HTR-8/SVneo (cell line): ENCODE results near the gene FGF12.
"Not testable (repeated sequence)": the region's sequence is repeated elsewhere in the genome, so short reads cannot be mapped to it uniquely, and the experiment has no call there.

Experiments used
- DNase-seq: peaks from one replicate; pipeline ENCODE4 v3.0.0; 2011; ENCODE audit warnings: low spot score, mixed read lengths; ENCODE audit not compliant: insufficient read length
- FAIRE-seq: peaks from 2 replicates; lab custom pipeline; 2011; peaks lifted over from hg19 to GRCh38; lab: Jason Lieb, UNC

FGF12 gene

GRCh38 chr3:192608726-192609600, 118.4 kb downstream of the FGF12 start:
- DNase-seq (no peak), FAIRE-seq (no peak)

- DNase-seq (no peak), FAIRE-seq (no peak)
Measured at GRCh38 chr3:192607798-192608197, 119.5 kb downstream of the FGF12 start.

- no peak for DNase-seq
- FAIRE-seq = no peak
Measured at GRCh38 chr3:192597913-192598312, 129.4 kb downstream of the FGF12 start.

- DNase-seq (no peak), FAIRE-seq (no peak)
Measured at GRCh38 chr3:192597506-192597905, 129.8 kb downstream of the FGF12 start.

GRCh38 chr3:192578729-192579128, 148.6 kb downstream of the FGF12 start:
- DNase-seq (no peak), FAIRE-seq (no peak)

GRCh38 chr3:192577811-192578210, 149.5 kb downstream of the FGF12 start:
- DNase-seq (no peak), FAIRE-seq (no peak)

GRCh38 chr3:192577271-192577670, 150.1 kb downstream of the FGF12 start:
- FAIRE-seq = no peak
- DNase-seq = no peak

- not testable (repeated sequence) for FAIRE-seq, DNase-seq
Measured at GRCh38 chr3:192576704-192577103, 150.6 kb downstream of the FGF12 start.

- DNase-seq (no peak), FAIRE-seq (no peak)
Measured at GRCh38 chr3:192575879-192576506, 151.3 kb downstream of the FGF12 start.

GRCh38 chr3:192573240-192573639, 154.1 kb downstream of the FGF12 start:
- no peak for FAIRE-seq
- no peak for DNase-seq

- no peak for FAIRE-seq
- no peak for DNase-seq
Measured at GRCh38 chr3:192570821-192571791, 156.2 kb downstream of the FGF12 start.

- DNase-seq (no peak), FAIRE-seq (no peak)
Measured at GRCh38 chr3:192570315-192570714, 157.0 kb downstream of the FGF12 start.

- peak; percentile 9 for FAIRE-seq
- peak; percentile 60 for DNase-seq
Measured at GRCh38 chr3:192566706-192567290, 160.5 kb downstream of the FGF12 start.

GRCh38 chr3:192564611-192565010, 162.7 kb downstream of the FGF12 start:
- no peak for FAIRE-seq
- DNase-seq = no peak

- no peak for FAIRE-seq
- DNase-seq = no peak
Measured at GRCh38 chr3:192563417-192563816, 163.9 kb downstream of the FGF12 start.

GRCh38 chr3:192553707-192554106, 173.6 kb downstream of the FGF12 start:
- FAIRE-seq (no peak), DNase-seq (no peak)

- DNase-seq (no peak), FAIRE-seq (no peak)
Measured at GRCh38 chr3:192550356-192550755, 177.0 kb downstream of the FGF12 start.

GRCh38 chr3:192545333-192545732, 182.0 kb downstream of the FGF12 start:
- FAIRE-seq = no peak

GRCh38 chr3:192543163-192543562, 184.2 kb downstream of the FGF12 start:
- no peak for FAIRE-seq
- no peak for DNase-seq

More at GRCh38 chr3:192545333-192545732, 182.0 kb downstream of the FGF12 start:
- DNase-seq = no peak

- DNase-seq (no peak), FAIRE-seq (no peak)
Measured at GRCh38 chr3:192516820-192517219, 210.5 kb downstream of the FGF12 start.
